Stimulated activated CD8-positive, alpha-beta memory T cell treated with anti-CD3 and anti-CD28 coated beads, Interleukin-7, amount 100 ng/mL, for 24 hours (primary cell): Measurements from ENCODE around the gene DAPL1.

Source experiments
- DNase-seq: peaks from one replicate; pipeline ENCODE4 v3.0.0-alpha.2; 2020; ENCODE audit warnings: low read depth

Gene DAPL1

GRCh38 chr2:158777077-158777476 is 18.0 kb upstream of the DAPL1 start:
- DNase-seq = no peak

- no peak for DNase-seq
Measured at GRCh38 chr2:158778243-158778642, 16.9 kb upstream of the DAPL1 start.

GRCh38 chr2:158779621-158780020 is 15.5 kb upstream of the DAPL1 start:
- DNase-seq = no peak

GRCh38 chr2:158781353-158781961 is 13.7 kb upstream of the DAPL1 start:
- DNase-seq = no peak

- no peak for DNase-seq
Measured at GRCh38 chr2:158782136-158782535, 13.0 kb upstream of the DAPL1 start.

GRCh38 chr2:158782616-158783015 is 12.5 kb upstream of the DAPL1 start:
- no peak for DNase-seq

- no peak for DNase-seq
Measured at GRCh38 chr2:158783923-158784322, 11.2 kb upstream of the DAPL1 start.

GRCh38 chr2:158786897-158787296 is 8.2 kb upstream of the DAPL1 start:
- no peak for DNase-seq

- no peak for DNase-seq
Measured at GRCh38 chr2:158788951-158789350, 6.2 kb upstream of the DAPL1 start.

GRCh38 chr2:158796652-158797051 is 1.5 kb downstream of the DAPL1 start:
- DNase-seq = no peak

- DNase-seq = no peak
Measured at GRCh38 chr2:158797963-158798700, 3.0 kb downstream of the DAPL1 start.

- no peak for DNase-seq
Measured at GRCh38 chr2:158799181-158799580, 4.1 kb downstream of the DAPL1 start.

GRCh38 chr2:158803506-158803905 is 8.4 kb downstream of the DAPL1 start:
- no peak for DNase-seq

GRCh38 chr2:158805255-158805654 is 10.1 kb downstream of the DAPL1 start:
- DNase-seq = no peak

GRCh38 chr2:158805936-158806335 is 10.8 kb downstream of the DAPL1 start:
- no peak for DNase-seq

GRCh38 chr2:158806941-158807340 is 11.8 kb downstream of the DAPL1 start:
- no peak for DNase-seq

- DNase-seq = no peak
Measured at GRCh38 chr2:158808426-158808825, 13.3 kb downstream of the DAPL1 start.

GRCh38 chr2:158809816-158810215 is 14.7 kb downstream of the DAPL1 start:
- DNase-seq = no peak

- no peak for DNase-seq
Measured at GRCh38 chr2:158810731-158811460, 15.8 kb downstream of the DAPL1 start.

GRCh38 chr2:158815166-158815565 is 20.0 kb downstream of the DAPL1 start:
- DNase-seq = no peak

- DNase-seq = no peak
Measured at GRCh38 chr2:158815658-158816057, 20.5 kb downstream of the DAPL1 start.

GRCh38 chr2:158817588-158817987 is 22.5 kb downstream of the DAPL1 start:
- no peak for DNase-seq

- DNase-seq = no peak
Measured at GRCh38 chr2:158818511-158818910, 23.4 kb downstream of the DAPL1 start.
